HEK293 (cell line): ENCODE results near the gene BZW2.

ENCODE experiments used
- BCL6B ChIP-seq: fragments of 450-650 bp; formaldehyde crosslinking; IDR thresholded peaks from 2 replicates; pipeline ENCODE4 v1.5.1; 2017; ENCODE audit warnings: missing biosample characterization, missing genetic modification characterization
- GLIS2 ChIP-seq: fragments of 450-650 bp; formaldehyde crosslinking; IDR thresholded peaks from 2 replicates; pipeline ENCODE4 v1.5.1; 2016; ENCODE audit warnings: missing biosample characterization, missing genetic modification characterization
- HIC1 ChIP-seq: fragments of 450-650 bp; formaldehyde crosslinking; IDR thresholded peaks from 2 replicates; pipeline ENCODE4 v1.5.1; 2016; ENCODE audit warnings: missing biosample characterization, missing genetic modification characterization
- OVOL3 ChIP-seq: fragments of 450-650 bp; formaldehyde crosslinking; IDR thresholded peaks from 2 replicates; pipeline ENCODE4 v1.5.1; 2016; ENCODE audit warnings: missing biosample characterization, missing genetic modification characterization
- SCRT2 ChIP-seq: fragments of 450-650 bp; formaldehyde crosslinking; IDR thresholded peaks from 2 replicates; pipeline ENCODE4 v1.5.1; 2016; ENCODE audit warnings: missing biosample characterization, missing genetic modification characterization
- SETDB1 ChIP-seq: IDR thresholded peaks from one replicate; pipeline ENCODE4 v1.6.1; 2017; ENCODE audit warnings: mild to moderate bottlenecking, low read length, moderate library complexity, mixed read lengths; ENCODE audit not compliant: insufficient read length
- SP3 ChIP-seq: fragments of 450-650 bp; formaldehyde crosslinking; IDR thresholded peaks from 2 replicates; pipeline ENCODE4 v1.5.1; 2016; ENCODE audit warnings: missing biosample characterization, missing genetic modification characterization
- ZFP69B ChIP-seq: fragments of 450-650 bp; formaldehyde crosslinking; IDR thresholded peaks from 2 replicates; pipeline ENCODE4 v1.5.1; 2016; ENCODE audit warnings: missing biosample characterization, missing genetic modification characterization
- ZNF10 ChIP-seq: fragments of 450-650 bp; formaldehyde crosslinking; IDR thresholded peaks from 2 replicates; pipeline ENCODE4 v1.5.1; 2017; ENCODE audit warnings: missing biosample characterization, missing genetic modification characterization
- ZNF112 ChIP-seq: fragments of 450-650 bp; formaldehyde crosslinking; IDR thresholded peaks from 2 replicates; pipeline ENCODE4 v1.5.0; 2017; ENCODE audit warnings: missing biosample characterization, missing genetic modification characterization
- ZNF132 ChIP-seq: fragments of 450-650 bp; formaldehyde crosslinking; IDR thresholded peaks from 2 replicates; pipeline ENCODE4 v1.5.1; 2017; ENCODE audit warnings: missing biosample characterization, missing genetic modification characterization, borderline replicate concordance
- ZNF2 ChIP-seq: fragments of 450-650 bp; formaldehyde crosslinking; IDR thresholded peaks from 2 replicates; pipeline ENCODE4 v1.5.1; 2016; ENCODE audit warnings: missing biosample characterization, missing genetic modification characterization
- ZNF211 ChIP-seq: fragments of 450-650 bp; formaldehyde crosslinking; IDR thresholded peaks from 2 replicates; pipeline ENCODE4 v1.5.1; 2016; ENCODE audit warnings: low read depth, missing biosample characterization, missing genetic modification characterization
- ZNF214 ChIP-seq: fragments of 450-650 bp; formaldehyde crosslinking; IDR thresholded peaks from 2 replicates; pipeline ENCODE4 v1.5.1; 2017; ENCODE audit warnings: missing biosample characterization, mild to moderate bottlenecking, missing genetic modification characterization, borderline replicate concordance
- ZNF223 ChIP-seq: fragments of 450-650 bp; formaldehyde crosslinking; IDR thresholded peaks from 2 replicates; pipeline ENCODE4 v1.5.1; 2016; ENCODE audit warnings: missing biosample characterization, missing genetic modification characterization
- ZNF266 ChIP-seq: fragments of 450-650 bp; formaldehyde crosslinking; IDR thresholded peaks from 2 replicates; pipeline ENCODE4 v1.5.1; 2016; ENCODE audit warnings: missing biosample characterization, missing genetic modification characterization, low read depth
- ZNF324 ChIP-seq: fragments of 450-650 bp; formaldehyde crosslinking; IDR thresholded peaks from 2 replicates; pipeline ENCODE4 v1.5.1; 2016; ENCODE audit warnings: missing biosample characterization, missing genetic modification characterization
- ZNF433 ChIP-seq: fragments of 450-650 bp; formaldehyde crosslinking; IDR thresholded peaks from 2 replicates; pipeline ENCODE4 v1.5.1; 2016; ENCODE audit warnings: missing biosample characterization, missing genetic modification characterization, low read depth
- ZNF473 ChIP-seq: fragments of 450-650 bp; formaldehyde crosslinking; IDR thresholded peaks from 2 replicates; pipeline ENCODE4 v1.5.1; 2017; ENCODE audit warnings: missing biosample characterization, missing genetic modification characterization
- ZNF529 ChIP-seq: fragments of 450-650 bp; formaldehyde crosslinking; IDR thresholded peaks from 2 replicates; pipeline ENCODE4 v1.5.1; 2017; ENCODE audit warnings: missing genetic modification characterization, missing biosample characterization; ENCODE audit not compliant: insufficient replicate concordance
- ZNF549 ChIP-seq: fragments of 450-650 bp; IDR thresholded peaks from 2 replicates; pipeline ENCODE4 v1.5.1; 2018; ENCODE audit warnings: missing biosample characterization, missing genetic modification characterization, mild to moderate bottlenecking, inconsistent platforms, moderate library complexity
- ZNF558 ChIP-seq: fragments of 450-650 bp; formaldehyde crosslinking; IDR thresholded peaks from 2 replicates; pipeline ENCODE4 v1.5.1; 2016; ENCODE audit warnings: missing biosample characterization, missing genetic modification characterization
- ZNF610 ChIP-seq: fragments of 450-650 bp; formaldehyde crosslinking; IDR thresholded peaks from 2 replicates; pipeline ENCODE4 v1.5.1; 2016; ENCODE audit warnings: missing biosample characterization, missing genetic modification characterization, borderline replicate concordance
- ZNF76 ChIP-seq: fragments of 450-650 bp; formaldehyde crosslinking; IDR thresholded peaks from 2 replicates; pipeline ENCODE4; 2016; ENCODE audit warnings: low read depth, missing biosample characterization, missing genetic modification characterization, borderline replicate concordance
- ZNF791 ChIP-seq: fragments of 450-650 bp; formaldehyde crosslinking; IDR thresholded peaks from 2 replicates; pipeline ENCODE4 v1.5.1; 2016; ENCODE audit warnings: missing biosample characterization, missing genetic modification characterization
- ZNF830 ChIP-seq: fragments of 450-650 bp; IDR thresholded peaks from 2 replicates; pipeline ENCODE4 v1.5.0; 2018; ENCODE audit warnings: missing biosample characterization, missing genetic modification characterization, low read depth, mild to moderate bottlenecking, moderate library complexity
- TF ChIP-seq, protein P1 (sequence below): fragments of 450-650 bp; formaldehyde crosslinking; IDR thresholded peaks from 2 replicates; pipeline ENCODE4 v1.5.1; 2016; ENCODE audit warnings: missing biosample characterization, missing genetic modification characterization, borderline replicate concordance
- TF ChIP-seq, protein P2 (sequence below): fragments of 450-650 bp; formaldehyde crosslinking; IDR thresholded peaks from 2 replicates; pipeline ENCODE4 v1.5.1; 2016; ENCODE audit warnings: missing biosample characterization, missing genetic modification characterization
- TF ChIP-seq, protein P3 (sequence below): fragments of 450-650 bp; formaldehyde crosslinking; IDR thresholded peaks from 2 replicates; pipeline ENCODE4 v1.5.1; 2016; ENCODE audit warnings: missing biosample characterization, missing genetic modification characterization
- TF ChIP-seq, protein P4 (sequence below): fragments of 450-650 bp; formaldehyde crosslinking; IDR thresholded peaks from 2 replicates; pipeline ENCODE4 v1.5.1; 2016; ENCODE audit warnings: missing biosample characterization, missing genetic modification characterization

BZW2 gene

GRCh38 chr7:16753102-16753931 lies 107.3 kb downstream of the BZW2 start, which contains the start of gene TSPAN13 (continued):
- TF ChIP-seq ZNF473 (tag by site-specific recombination) (no peak), ZNF76 (tag by site-specific recombination) (no peak), SETDB1 (no peak), ZNF433 (tag by site-specific recombination) (no peak), ZNF610 (tag by site-specific recombination) (0 out of 2 replicates have a peak, but pooled peaks have one; percentile 28), ZNF266 (tag by site-specific recombination) (no peak), ZNF112 (tag by site-specific recombination) (no peak), OVOL3 (no peak), ZNF214 (no peak), ZNF549 (tag by site-specific recombination) (no peak), SCRT2 (tag by site-specific recombination) (no peak), HIC1 (tag by site-specific recombination) (no peak), ZNF223 (tag by site-specific recombination) (no peak), ZNF830 (tag by site-specific recombination) (no peak), ZNF2 (tag by site-specific recombination) (no peak), ZNF132 (tag by site-specific recombination) (no peak), SP3 (tag by site-specific recombination) (peak; percentile 41; the same call in 1 of the 2 replicates), ZNF529 (tag by site-specific recombination) (no peak), ZNF211 (tag by site-specific recombination) (no peak), ZNF324 (tag by site-specific recombination) (no peak), ZNF558 (no peak), ZNF10 (tag by site-specific recombination) (no peak), ZFP69B (tag by site-specific recombination) (no peak), ZNF791 (tag by site-specific recombination) (no peak), GLIS2 (tag by site-specific recombination) (peak; percentile 60), BCL6B (tag by site-specific recombination) (no peak)
- TF ChIP-seq, protein P1, sequence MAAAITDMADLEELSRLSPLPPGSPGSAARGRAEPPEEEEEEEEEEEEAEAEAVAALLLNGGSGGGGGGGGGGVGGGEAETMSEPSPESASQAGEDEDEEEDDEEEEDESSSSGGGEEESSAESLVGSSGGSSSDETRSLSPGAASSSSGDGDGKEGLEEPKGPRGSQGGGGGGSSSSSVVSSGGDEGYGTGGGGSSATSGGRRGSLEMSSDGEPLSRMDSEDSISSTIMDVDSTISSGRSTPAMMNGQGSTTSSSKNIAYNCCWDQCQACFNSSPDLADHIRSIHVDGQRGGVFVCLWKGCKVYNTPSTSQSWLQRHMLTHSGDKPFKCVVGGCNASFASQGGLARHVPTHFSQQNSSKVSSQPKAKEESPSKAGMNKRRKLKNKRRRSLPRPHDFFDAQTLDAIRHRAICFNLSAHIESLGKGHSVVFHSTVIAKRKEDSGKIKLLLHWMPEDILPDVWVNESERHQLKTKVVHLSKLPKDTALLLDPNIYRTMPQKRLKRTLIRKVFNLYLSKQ (tag by site-specific recombination), result no peak
- TF ChIP-seq, protein P2, sequence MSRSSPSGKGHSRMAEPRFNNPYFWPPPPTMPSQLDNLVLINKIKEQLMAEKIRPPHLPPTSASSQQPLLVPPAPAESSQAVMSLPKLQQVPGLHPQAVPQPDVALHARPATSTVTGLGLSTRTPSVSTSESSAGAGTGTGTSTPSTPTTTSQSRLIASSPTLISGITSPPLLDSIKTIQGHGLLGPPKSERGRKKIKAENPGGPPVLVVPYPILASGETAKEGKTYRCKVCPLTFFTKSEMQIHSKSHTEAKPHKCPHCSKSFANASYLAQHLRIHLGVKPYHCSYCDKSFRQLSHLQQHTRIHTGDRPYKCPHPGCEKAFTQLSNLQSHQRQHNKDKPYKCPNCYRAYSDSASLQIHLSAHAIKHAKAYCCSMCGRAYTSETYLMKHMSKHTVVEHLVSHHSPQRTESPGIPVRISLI (tag by site-specific recombination), result no peak
- TF ChIP-seq, protein P3, sequence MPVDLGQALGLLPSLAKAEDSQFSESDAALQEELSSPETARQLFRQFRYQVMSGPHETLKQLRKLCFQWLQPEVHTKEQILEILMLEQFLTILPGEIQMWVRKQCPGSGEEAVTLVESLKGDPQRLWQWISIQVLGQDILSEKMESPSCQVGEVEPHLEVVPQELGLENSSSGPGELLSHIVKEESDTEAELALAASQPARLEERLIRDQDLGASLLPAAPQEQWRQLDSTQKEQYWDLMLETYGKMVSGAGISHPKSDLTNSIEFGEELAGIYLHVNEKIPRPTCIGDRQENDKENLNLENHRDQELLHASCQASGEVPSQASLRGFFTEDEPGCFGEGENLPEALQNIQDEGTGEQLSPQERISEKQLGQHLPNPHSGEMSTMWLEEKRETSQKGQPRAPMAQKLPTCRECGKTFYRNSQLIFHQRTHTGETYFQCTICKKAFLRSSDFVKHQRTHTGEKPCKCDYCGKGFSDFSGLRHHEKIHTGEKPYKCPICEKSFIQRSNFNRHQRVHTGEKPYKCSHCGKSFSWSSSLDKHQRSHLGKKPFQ (tag by site-specific recombination), result no peak
- TF ChIP-seq, protein P4, sequence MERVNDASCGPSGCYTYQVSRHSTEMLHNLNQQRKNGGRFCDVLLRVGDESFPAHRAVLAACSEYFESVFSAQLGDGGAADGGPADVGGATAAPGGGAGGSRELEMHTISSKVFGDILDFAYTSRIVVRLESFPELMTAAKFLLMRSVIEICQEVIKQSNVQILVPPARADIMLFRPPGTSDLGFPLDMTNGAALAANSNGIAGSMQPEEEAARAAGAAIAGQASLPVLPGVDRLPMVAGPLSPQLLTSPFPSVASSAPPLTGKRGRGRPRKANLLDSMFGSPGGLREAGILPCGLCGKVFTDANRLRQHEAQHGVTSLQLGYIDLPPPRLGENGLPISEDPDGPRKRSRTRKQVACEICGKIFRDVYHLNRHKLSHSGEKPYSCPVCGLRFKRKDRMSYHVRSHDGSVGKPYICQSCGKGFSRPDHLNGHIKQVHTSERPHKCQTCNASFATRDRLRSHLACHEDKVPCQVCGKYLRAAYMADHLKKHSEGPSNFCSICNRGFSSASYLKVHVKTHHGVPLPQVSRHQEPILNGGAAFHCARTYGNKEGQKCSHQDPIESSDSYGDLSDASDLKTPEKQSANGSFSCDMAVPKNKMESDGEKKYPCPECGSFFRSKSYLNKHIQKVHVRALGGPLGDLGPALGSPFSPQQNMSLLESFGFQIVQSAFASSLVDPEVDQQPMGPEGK (tag by site-specific recombination), result peak; percentile 78; the same call in 1 of the 2 replicates
